ENCODE data around the gene LAMC3.

DNA sequence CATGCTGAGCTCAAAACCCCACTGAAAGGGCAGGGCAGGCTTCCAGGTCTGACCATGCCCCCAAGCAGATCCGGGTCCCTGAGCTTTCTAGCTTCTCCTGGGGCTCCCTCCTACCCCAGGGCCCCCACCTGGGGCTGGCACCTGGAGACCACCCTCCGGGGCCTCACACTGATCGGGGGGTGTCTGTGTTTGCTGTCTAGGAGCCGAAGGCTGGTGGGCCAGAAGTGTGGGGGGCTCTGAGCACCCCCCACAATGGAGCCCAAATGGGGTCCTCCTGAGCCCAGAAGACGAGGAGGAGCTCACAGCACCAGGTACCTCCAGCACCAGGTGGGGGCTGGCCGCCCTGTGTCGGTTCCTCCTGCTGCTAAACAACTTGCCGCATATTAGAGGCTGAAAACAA, 39.8 kb downstream of the LAMC3 start:
- TF ChIP-seq EZH2phosphoT487 (IDR thresholded peaks at IDR 0.05; ENCODE audit: insufficient read depth, low read depth) (no peak), EZH2 (IDR thresholded peaks at IDR 0.05; ENCODE audit: insufficient read depth, poor library complexity, severe bottlenecking) (no peak)
